Measurements from ENCODE around the gene DLG2. TPM values are rescaled to one million over a fixed set of nuclear protein-coding genes. Genes with fewer than 3 reads are reported as not detected.

The DLG2 gene
- total and polyA plus RNA-seq, 2 donors (not counting 3 experiments of a cell fraction or from before 2014, with no cell fraction given): 0.15 to 1.1 TPM

DNA sequence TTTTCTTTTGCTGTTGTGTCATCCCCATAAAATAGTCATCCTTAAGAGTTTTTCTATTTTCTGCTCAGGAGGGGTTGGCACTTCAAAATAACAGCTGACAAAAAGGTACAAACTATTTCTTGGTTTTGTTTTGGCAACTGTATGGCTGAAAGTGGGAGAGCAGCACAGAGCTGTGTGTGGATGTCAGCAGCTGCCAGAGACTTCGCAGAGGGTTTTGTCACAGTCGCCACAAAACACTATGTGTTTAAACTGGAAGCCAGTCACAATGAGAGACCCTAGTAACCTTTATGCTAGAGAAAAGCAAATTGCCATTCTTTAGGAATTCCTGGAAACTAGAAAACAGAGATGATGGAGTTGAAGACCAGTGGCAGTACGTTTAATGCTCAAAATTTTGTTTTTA is 2151.4 kb downstream of the DLG2 start:
- POLR2A ChIA-PET: no interaction called here
- FAIRE-seq: no peak
- H3K9me3 ChIP-seq (replicated peaks; ENCODE audit: control insufficient read depth, insufficient read depth, low read length): no peaks in the 10 kb centered on the region
- CTCF ChIA-PET: no interaction called here
- no peaks in the 10 kb centered on the region for H3K36me3 ChIP-seq (ENCODE audit: control insufficient read depth in 2 of 2, extremely low read depth in 1 of 2, insufficient read depth in 2 of 2, low read length in 2 of 2)
- intact Hi-C loops (cut with micrococcal nuclease) (loop anchor here (5.0 kb wide), 1 partner anchor 97 kb away; no protein-coding TSS in a partner anchor), dilution Hi-C loops (cut with MboI; ENCODE audit: extremely low pct_ligation_motif_present, low sequenced_read_pairs) (no loop called here)
- no TSS peak for BruUV-seq (replicated peaks)
- H2AFZ ChIP-seq (ENCODE audit: low read depth, low read length): no peak overlapping the region
- H4K20me1 ChIP-seq (replicated peaks; ENCODE audit: control insufficient read depth, extremely low read depth, insufficient read depth, low read length): no peaks in the 10 kb centered on the region
- no peak for DNase-seq (ENCODE audit: low read depth, low spot score)
- H3K9me1 ChIP-seq (replicated peaks; ENCODE audit: control insufficient read depth, extremely low read depth, insufficient read depth, low read length): no peaks in the 10 kb centered on the region
- H3K4me1 ChIP-seq (ENCODE audit: control insufficient read depth, extremely low read depth, insufficient read depth, low read length): no peaks in the 10 kb centered on the region
- no peak overlapping the region for H3K27ac ChIP-seq (ENCODE audit: insufficient read depth, low read depth, low read length)
- H3K27me3 ChIP-seq (ENCODE audit: control insufficient read depth in 2 of 2, insufficient read depth in 2 of 2, low read length in 2 of 2): no peaks in the 10 kb centered on the region
- no peak overlapping the region for H3K4me2 ChIP-seq (ENCODE audit: insufficient read depth, low read length)
- no peak overlapping the region for H3K9ac ChIP-seq (replicated peaks; ENCODE audit: extremely low read depth, insufficient read depth, low read length)
- H3K4me3 ChIP-seq (replicated peaks in 1 of 3; ENCODE audit: insufficient read depth in 1 of 3, low read depth in 1 of 3, low read length in 3 of 3): no peak overlapping the region
- TF ChIP-seq MYC (IDR thresholded peaks at IDR 0.05; ENCODE audit: low read depth, low read length): no peak
- H3K79me2 ChIP-seq (ENCODE audit: control insufficient read depth, insufficient read depth, low read length): no peaks in the 10 kb centered on the region

DNA sequence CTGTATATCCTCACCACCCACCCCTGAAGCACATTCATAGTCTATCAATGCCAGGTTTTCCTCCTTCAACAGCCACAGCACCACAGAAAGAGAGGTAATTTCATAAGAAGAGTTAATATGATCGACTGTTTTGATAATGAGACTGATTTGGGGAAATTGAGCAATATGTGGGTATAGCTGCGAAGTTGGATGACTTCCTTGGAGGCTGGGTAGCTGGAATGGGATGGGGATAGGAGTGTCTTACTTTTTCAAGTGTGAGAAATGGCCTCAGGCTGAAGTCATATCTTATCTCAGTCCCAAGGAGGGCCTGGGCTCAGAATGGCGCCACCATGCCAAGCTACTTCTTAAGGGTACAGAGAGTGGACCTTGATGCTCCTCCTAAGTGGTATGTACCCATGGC is 2153.4 kb downstream of the DLG2 start:
- CTCF ChIA-PET: no interaction called here
- Histone ChIP-seq H3K9ac (replicated peaks; ENCODE audit: extremely low read depth, insufficient read depth, low read length) (no peak overlapping the region), H3K9me3 (replicated peaks; ENCODE audit: control insufficient read depth, insufficient read depth, low read length) (no peaks in the 10 kb centered on the region), H3K9me1 (replicated peaks; ENCODE audit: control insufficient read depth, extremely low read depth, insufficient read depth, low read length) (no peaks in the 10 kb centered on the region), H2AFZ (ENCODE audit: low read depth, low read length) (no peak overlapping the region), H3K27ac (ENCODE audit: insufficient read depth, low read depth, low read length) (no peak overlapping the region), H3K36me3 (ENCODE audit: control insufficient read depth in 2 of 2, extremely low read depth in 1 of 2, insufficient read depth in 2 of 2, low read length in 2 of 2) (no peaks in the 10 kb centered on the region), H3K4me3 (replicated peaks in 1 of 3; ENCODE audit: insufficient read depth in 1 of 3, low read depth in 1 of 3, low read length in 3 of 3) (no peak overlapping the region), H3K4me2 (ENCODE audit: insufficient read depth, low read length) (no peak overlapping the region), H3K27me3 (ENCODE audit: control insufficient read depth in 2 of 2, insufficient read depth in 2 of 2, low read length in 2 of 2) (no peaks in the 10 kb centered on the region), H4K20me1 (replicated peaks; ENCODE audit: control insufficient read depth, extremely low read depth, insufficient read depth, low read length) (no peaks in the 10 kb centered on the region), H3K4me1 (ENCODE audit: control insufficient read depth, extremely low read depth, insufficient read depth, low read length) (no peaks in the 10 kb centered on the region), H3K79me2 (ENCODE audit: control insufficient read depth, insufficient read depth, low read length) (no peaks in the 10 kb centered on the region)
- no TSS peak for BruUV-seq (replicated peaks)
- dilution Hi-C loops (cut with MboI; ENCODE audit: extremely low pct_ligation_motif_present, low sequenced_read_pairs) (no loop called here), intact Hi-C loops (cut with micrococcal nuclease) (no loop called here)
- POLR2A ChIA-PET: no interaction called here
- DNase-seq (ENCODE audit: low read depth, low spot score) (no peak), FAIRE-seq (no peak)
- TF ChIP-seq EZH2 (IDR thresholded peaks at IDR 0.05; ENCODE audit: borderline replicate concordance, low read depth, low read length, severe bottlenecking) (no peak), POLR2AphosphoS5 (IDR thresholded peaks at IDR 0.05; ENCODE audit: insufficient read depth, low read depth, low read length) (no peak), POLR2A (IDR thresholded peaks at IDR 0.05; ENCODE audit: low read depth, low read length) (no peak), GATA2 (IDR thresholded peaks at IDR 0.05; ENCODE audit: insufficient read depth, insufficient read length, low read depth, low read length) (no peak), MYC (IDR thresholded peaks at IDR 0.05; ENCODE audit: low read depth, low read length) (no peak), JUN (IDR thresholded peaks at IDR 0.05; ENCODE audit: borderline replicate concordance, insufficient read depth, insufficient read length, low read depth) (no peak), FOS (IDR thresholded peaks at IDR 0.05; ENCODE audit: borderline replicate concordance, insufficient read depth, low read length) (no peak)
- TF ChIP-seq, protein P1, sequence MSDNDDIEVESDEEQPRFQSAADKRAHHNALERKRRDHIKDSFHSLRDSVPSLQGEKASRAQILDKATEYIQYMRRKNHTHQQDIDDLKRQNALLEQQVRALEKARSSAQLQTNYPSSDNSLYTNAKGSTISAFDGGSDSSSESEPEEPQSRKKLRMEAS (IDR thresholded peaks at IDR 0.05; ENCODE audit: insufficient read depth, insufficient read length): no peak
- TF ChIP-seq, protein P2, sequence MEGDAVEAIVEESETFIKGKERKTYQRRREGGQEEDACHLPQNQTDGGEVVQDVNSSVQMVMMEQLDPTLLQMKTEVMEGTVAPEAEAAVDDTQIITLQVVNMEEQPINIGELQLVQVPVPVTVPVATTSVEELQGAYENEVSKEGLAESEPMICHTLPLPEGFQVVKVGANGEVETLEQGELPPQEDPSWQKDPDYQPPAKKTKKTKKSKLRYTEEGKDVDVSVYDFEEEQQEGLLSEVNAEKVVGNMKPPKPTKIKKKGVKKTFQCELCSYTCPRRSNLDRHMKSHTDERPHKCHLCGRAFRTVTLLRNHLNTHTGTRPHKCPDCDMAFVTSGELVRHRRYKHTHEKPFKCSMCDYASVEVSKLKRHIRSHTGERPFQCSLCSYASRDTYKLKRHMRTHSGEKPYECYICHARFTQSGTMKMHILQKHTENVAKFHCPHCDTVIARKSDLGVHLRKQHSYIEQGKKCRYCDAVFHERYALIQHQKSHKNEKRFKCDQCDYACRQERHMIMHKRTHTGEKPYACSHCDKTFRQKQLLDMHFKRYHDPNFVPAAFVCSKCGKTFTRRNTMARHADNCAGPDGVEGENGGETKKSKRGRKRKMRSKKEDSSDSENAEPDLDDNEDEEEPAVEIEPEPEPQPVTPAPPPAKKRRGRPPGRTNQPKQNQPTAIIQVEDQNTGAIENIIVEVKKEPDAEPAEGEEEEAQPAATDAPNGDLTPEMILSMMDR (IDR thresholded peaks at IDR 0.05; ENCODE audit: extremely low read depth in 1 of 2, insufficient read depth in 1 of 2, low read depth in 1 of 2, low read length in 2 of 2): no peak
